ENCODE measurements around the gene TEKT5. TPM values are rescaled to one million over a fixed set of nuclear protein-coding genes. Genes with fewer than 3 reads are reported as not detected.

Gene TEKT5
- total and polyA plus RNA-seq, 9 of the 15 experiments (the other 6 are each of a cell fraction or from before 2014, with no cell fraction given): 0.10 to 0.19 TPM; not detected in 7

- TF ChIP-seq ELF1 (tag; IDR thresholded peaks at IDR 0.05) (no peak), ZZZ3 (IDR thresholded peaks at IDR 0.05) (no peak), ZNF124 (CRISPR knock-in tag; IDR thresholded peaks at IDR 0.05) (no peak), NFE2 (IDR thresholded peaks at IDR 0.05; ENCODE audit: low read depth) (peak; percentile 93), JUND (IDR thresholded peaks at IDR 0.05; ENCODE audit: borderline replicate concordance, low read depth, low read length) (peak; percentile 18; the same call in 1 of the 2 replicates), JUND (tag; IDR thresholded peaks at IDR 0.05; ENCODE audit: borderline replicate concordance, low read depth, low read length) (no peak; the same call in 2 of the 3 replicates), HIVEP1 (CRISPR knock-in tag; IDR thresholded peaks at IDR 0.05) (no peak), PKNOX1 (IDR thresholded peaks at IDR 0.05) (no peak), DPF2 (IDR thresholded peaks at IDR 0.05) (peak; percentile 47; the same call in 1 of the 2 replicates), C11orf30 (IDR thresholded peaks at IDR 0.05; ENCODE audit: low read depth) (peak; percentile 92), SUPT5H (IDR thresholded peaks at IDR 0.05) (no peak), IRF2 (CRISPR knock-in tag; IDR thresholded peaks at IDR 0.05) (no peak), LEF1 (IDR thresholded peaks at IDR 0.05) (peak; percentile 53; the same call in 1 of the 2 replicates), NFE2L1 (tag; IDR thresholded peaks at IDR 0.05; ENCODE audit: borderline replicate concordance, low read depth) (peak; percentile 95), STAT5B (CRISPR knock-in tag; IDR thresholded peaks at IDR 0.05) (no peak), CEBPG (CRISPR knock-in tag; IDR thresholded peaks at IDR 0.05) (no peak), CEBPG (tag; conservative IDR thresholded peaks at IDR 0.05 in 1 of 2, IDR thresholded peaks at IDR 0.05 in 1 of 2) (no peak), ZFP30 (CRISPR knock-in tag; IDR thresholded peaks at IDR 0.05; ENCODE audit: borderline replicate concordance) (no peak), EP300 (IDR thresholded peaks at IDR 0.05; ENCODE audit: low read length) (peak; percentile 24; the same call in 1 of the 2 replicates), HOXB6 (CRISPR knock-in tag; IDR thresholded peaks at IDR 0.05; ENCODE audit: borderline replicate concordance) (no peak), ARID1B (IDR thresholded peaks at IDR 0.05) (peak; percentile 40; the same call in 1 of the 2 replicates), ZNF212 (CRISPR knock-in tag; IDR thresholded peaks at IDR 0.05) (no peak), MAFF (IDR thresholded peaks at IDR 0.05; ENCODE audit: low read length) (peak; percentile 93), BRCA1 (IDR thresholded peaks at IDR 0.05) (no peak), BRCA1 (CRISPR knock-in tag; IDR thresholded peaks at IDR 0.05) (no peak), SOX6 (IDR thresholded peaks at IDR 0.05) (no peak), RBM22 (IDR thresholded peaks at IDR 0.05; ENCODE audit: low read depth, low read length, poor library complexity, severe bottlenecking) (no peak), ZBTB7A (IDR thresholded peaks at IDR 0.05; ENCODE audit: borderline replicate concordance, control insufficient read depth, low read depth, low read length) (no peak), SRSF3 (IDR thresholded peaks at IDR 0.05; ENCODE audit: insufficient read depth, low read length) (no peak), MAFK (IDR thresholded peaks at IDR 0.05; ENCODE audit: low read length) (peak; percentile 92)
These were observed 69.0 kb downstream of the TEKT5 start (continued) for GRCh38 chr16:10625595-10626357.
